K562 (cell line): Measurements from ENCODE around the gene ZNF148. TPM values are rescaled to one million over a fixed set of nuclear protein-coding genes. Genes with fewer than 3 reads are reported as not detected.

Source experiments
- ATAC-seq: fragments of 200-7000 bp; cut with Tn5 transposase; 3 replicates; pipeline ENCODE4 v1.9.1; 2020; ENCODE audit warnings: moderate library complexity
- BruUV-seq: library from RNA; stranded (reverse); fragments of 400-500 nt; replicated peaks from 2 replicates; lab custom pipeline; 2021; lab: Mats Ljungman, UMichigan
- CTCF ChIA-PET: fragments of 300-600 bp; formaldehyde crosslinking; extraction: SDS; loops from one replicate; lab custom pipeline; 2021; ENCODE audit warnings: low intra/inter-chr PET ratio; lab: Yijun Ruan, JAX
- POLR2A ChIA-PET: fragments of 300-600, 350-650 bp; sonication (Branson Sonifier 250); formaldehyde crosslinking; extraction: SDS; loops from one replicate; lab custom pipeline; 2021; ENCODE audit warnings: antibody characterized with exemption, inconsistent platforms; lab: Yijun Ruan, JAX
- DNase-seq, 4 experiments: peaks; one replicate each; pipeline versions ENCODE4 v3.0.0 to v3.0.0-alpha.2; 2011 to 2018; ENCODE audit warnings: low spot score in 3 of 4, mixed read lengths in 3 of 4; ENCODE audit errors: extremely low read depth in 1 of 4
- FAIRE-seq: peaks from 2 replicates; lab custom pipeline; 2011; peaks lifted over from hg19 to GRCh38; lab: Jason Lieb, UNC
- H2AFZ ChIP-seq: 2 replicates; pipeline ENCODE4 v1.6.0; 2011; ENCODE audit warnings: low read depth, low read length, control low read depth, inconsistent platforms
- H3K27ac ChIP-seq: fragments of 200-600 bp; 3 replicates; pipeline ENCODE4 v1.8.0; 2011; ENCODE audit warnings: low read depth, mild to moderate bottlenecking, control low read depth, inconsistent platforms, low read length, moderate library complexity, mixed read lengths; ENCODE audit errors: extremely low read depth
- H3K27me3 ChIP-seq, 2 experiments: fragments of 300-600 bp in 1 of 2; 2 replicates in 1 of 2; 3 replicates in 1 of 2; pipeline versions ENCODE4 v1.6.0 to v1.8.0; 2011; ENCODE audit warnings: inconsistent platforms in 2 of 2, low read length in 2 of 2, mild to moderate bottlenecking in 1 of 2, mixed read lengths in 1 of 2, moderate library complexity in 1 of 2; ENCODE audit not compliant: control insufficient read depth in 2 of 2, insufficient read depth in 2 of 2
- H3K36me3 ChIP-seq: fragments of 300-600 bp; 3 replicates; pipeline ENCODE4 v1.8.0; 2011; ENCODE audit warnings: mild to moderate bottlenecking, low read length, inconsistent platforms; ENCODE audit not compliant: control insufficient read depth, insufficient read depth
- H3K4me1 ChIP-seq, 2 experiments: fragments of 200-600 bp in 1 of 2; replicated peaks in 1 of 2; 2 replicates in 1 of 2; 3 replicates in 1 of 2; pipeline versions ENCODE4 v1.5.1 to v1.8.0; 2011; ENCODE audit warnings: inconsistent platforms in 2 of 2, low read length in 2 of 2, mild to moderate bottlenecking in 1 of 2, mixed read lengths in 1 of 2, moderate library complexity in 1 of 2; ENCODE audit not compliant: control insufficient read depth in 2 of 2, insufficient read depth in 2 of 2
- H3K4me2 ChIP-seq: 2 replicates; pipeline ENCODE4 v1.6.1; 2011; ENCODE audit warnings: low read length, control low read depth, inconsistent platforms, mixed read lengths; ENCODE audit not compliant: insufficient read depth
- H3K4me3 ChIP-seq: fragments of 200-600 bp; sonication (generic), shearing (Covaris generic); 2 replicates; pipeline ENCODE4 v1.5.1; 2016; ENCODE audit warnings: control low read depth, inconsistent platforms
- H3K79me2 ChIP-seq: fragments of 200-600 bp; 3 replicates; pipeline ENCODE4 v1.8.0; 2011; ENCODE audit warnings: low read length, inconsistent platforms; ENCODE audit not compliant: control insufficient read depth, insufficient read depth
- H3K9ac ChIP-seq, 2 experiments: 2 replicates each; pipeline versions ENCODE4 v1.6.0 to v1.6.1; 2011; ENCODE audit warnings: low read depth in 2 of 2, low read length in 2 of 2, control low read depth in 1 of 2, inconsistent platforms in 1 of 2, mild to moderate bottlenecking in 1 of 2, mixed read lengths in 1 of 2; ENCODE audit not compliant: insufficient read depth in 1 of 2
- H3K9me1 ChIP-seq: one replicate; pipeline ENCODE4 v1.6.0; 2011; ENCODE audit warnings: inconsistent platforms, mild to moderate bottlenecking, low read length, moderate library complexity; ENCODE audit not compliant: control insufficient read depth, insufficient read depth
- H3K9me3 ChIP-seq: replicated peaks from 2 replicates; pipeline ENCODE4 v1.5.1; 2011; ENCODE audit warnings: low read depth, low read length, inconsistent platforms; ENCODE audit not compliant: control insufficient read depth, insufficient read depth
- H4K20me1 ChIP-seq: replicated peaks from 2 replicates; pipeline ENCODE4 v1.6.1; 2011; ENCODE audit warnings: low read length, inconsistent platforms, mixed read lengths; ENCODE audit not compliant: control insufficient read depth, insufficient read depth
- RBM14 ChIP-seq: fragments of 200-400 bp; formaldehyde crosslinking; IDR thresholded peaks from 2 replicates; pipeline ENCODE4 v1.6.1; 2018; ENCODE audit warnings: low read depth, mild to moderate bottlenecking, low read length, moderate library complexity, borderline replicate concordance; ENCODE audit not compliant: insufficient read depth
- SMARCA4 ChIP-seq: fragments of 450-650 bp; IDR thresholded peaks from 2 replicates; pipeline ENCODE4 v1.6.1; 2016
- ZBTB11 ChIP-seq, 3 experiments: fragments of 200-800 bp in 1 of 3; fragments of 250-450 bp in 1 of 3; fragments of 450-650 bp in 1 of 3; sonication (Bioruptor Pico) in 1 of 3; sonication (Bioruptor generic) in 1 of 3; formaldehyde crosslinking in 1 of 3; IDR thresholded peaks; 2 replicates each; pipeline versions ENCODE4 v1.6.1 to v1.8.0; 2016 to 2022; ENCODE audit warnings: mild to moderate bottlenecking in 2 of 3, missing genetic modification characterization in 2 of 3, missing compliant biosample characterization in 1 of 3, moderate library complexity in 1 of 3
- in situ Hi-C: fragments of 300-500 bp; cut with MboI; formaldehyde crosslinking; loops from 4 replicates; pipeline ENCODE4 v1.15.0; 2018; ENCODE audit warnings: inconsistent platforms, mixed read lengths
- intact Hi-C: fragments of 100-400 bp; cut with micrococcal nuclease; formaldehyde crosslinking; loops from 2 replicates; pipeline ENCODE4 v1.14.2; 2022
- polyA plus RNA-seq, 8 experiments: library from polyadenylated mRNA; depleted of rRNA in 4 of 8; stranded (reverse) in 5 of 8; unstranded in 3 of 8; fragments of >200 nt; fragmentation: Nextera tagmentation in 2 of 8; fragmentation: Illumina TruSeq in 1 of 8; extraction: Ambion mirVana in 2 of 8; extraction: Trizol in 1 of 8; gene quantifications; 2 replicates each; pipeline versions ENCODE4 v1.2.1 to v1.2.3, GENCODE V29; 2011 to 2014; ENCODE audit warnings: inconsistent platforms in 1 of 8, missing spikeins in 1 of 8
- total RNA-seq, 7 experiments: library from RNA; depleted of rRNA in 6 of 7; stranded (reverse); fragments of >200 nt in 6 of 7; fragmentation: Illumina TruSeq in 2 of 7; extraction: Trizol in 2 of 7; gene quantifications; 2 replicates each; pipeline versions ENCODE4 v1.2.1 to v1.2.3, GENCODE V29; 2011 to 2021; ENCODE audit warnings: low replicate concordance in 1 of 7

Gene ZNF148
- total and polyA plus RNA-seq, 9 of the 15 experiments (the other 6 are each of a cell fraction or from before 2014, with no cell fraction given) = 2.7 to 15.1 (median 8.3) TPM

GRCh38 chr3:125325746-125326145, 49.4 kb downstream of the ZNF148 start:
- no TSS peak for BruUV-seq
- Histone ChIP-seq H3K4me1 (no peaks in the 10 kb centered on the region), H3K27me3 (no peaks in the 10 kb centered on the region), H2AFZ (no peak overlapping the region), H3K36me3 (0 out of 3 replicates have a peak, but pooled peaks cover 6% of the 10 kb centered on the region), H3K27ac (no peak overlapping the region), H3K9me3 (no peaks in the 10 kb centered on the region), H3K79me2 (peaks cover 3% of the 10 kb centered on the region; the same call in 1 of the 3 replicates), H3K4me2 (no peak overlapping the region), H4K20me1 (no peaks in the 10 kb centered on the region), H3K9ac (no peak overlapping the region), H3K4me3 (no peak overlapping the region), H3K9me1 (no peaks in the 10 kb centered on the region)
- TF ChIP-seq RBM14 (no peak), SMARCA4 (no peak), ZBTB11 (CRISPR knock-in tag; IDR thresholded peaks at IDR 0.05) (no peak)
- ChIA-PET CTCF (no interaction called here), POLR2A (no interaction called here)
- in situ Hi-C loops (no loop called here), intact Hi-C loops (no loop called here)
- ATAC-seq (no peak), FAIRE-seq (no peak), DNase-seq (no peak)
